CD4-positive, alpha-beta T cell treated with Interleukin-12 subunit alpha and Interleukin-12 subunit beta, for 1 hour (primary cell): ENCODE measurements around the gene ZFYVE21.
"Not testable (repeated sequence)": the region's sequence is repeated elsewhere in the genome, so short reads cannot be mapped to it uniquely, and the experiment has no call there.

Experiments used
- DNase-seq: peaks from one replicate; pipeline ENCODE4 v3.0.0-alpha.2; 2020

ZFYVE21 gene

GRCh38 chr14:103772078-103772712, 56.6 kb downstream of the ZFYVE21 start:
- DNase-seq = no peak

- no peak for DNase-seq
These were observed 57.9 kb downstream of the ZFYVE21 start for GRCh38 chr14:103773521-103773920.

DNA sequence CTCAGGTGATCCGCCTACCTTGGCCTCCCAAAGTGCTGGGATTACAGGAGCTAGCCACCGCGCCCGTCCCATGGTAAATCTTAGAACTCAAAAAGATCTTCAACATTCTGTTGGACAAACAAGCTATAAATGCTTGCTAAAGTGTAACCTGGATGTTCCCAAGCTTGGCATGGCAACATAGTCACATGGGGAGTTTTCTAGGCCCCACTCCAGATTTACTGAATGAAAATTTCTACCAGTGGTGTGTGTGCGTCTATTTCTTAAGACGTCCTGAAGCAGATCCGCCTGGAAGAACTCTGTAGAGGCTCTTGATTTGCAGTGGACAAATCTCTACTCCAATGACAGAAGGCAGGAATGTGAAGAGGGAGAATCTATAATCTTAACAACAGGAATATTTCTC, 59.9 kb downstream of the ZFYVE21 start:
- no peak for DNase-seq

DNA sequence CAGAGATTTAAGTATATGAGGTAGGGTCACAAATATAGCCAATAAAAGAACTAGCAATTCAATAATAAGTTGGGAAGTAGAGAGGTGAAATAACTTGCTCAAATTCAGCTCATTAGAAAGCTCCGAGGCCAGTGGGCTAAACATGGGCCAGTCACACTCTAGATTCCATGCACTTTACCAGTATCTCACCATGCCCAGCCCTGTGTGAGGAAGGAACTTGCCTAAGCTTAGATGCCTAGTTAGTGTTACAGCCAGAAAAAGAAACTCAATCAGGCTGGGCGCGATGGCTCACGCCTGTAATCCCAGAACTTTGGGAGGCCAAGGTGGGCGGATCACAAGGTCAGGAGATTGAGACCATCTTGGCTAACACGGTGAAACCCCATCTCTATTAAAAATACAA, 60.7 kb downstream of the ZFYVE21 start:
- DNase-seq = not testable (repeated sequence)

DNA sequence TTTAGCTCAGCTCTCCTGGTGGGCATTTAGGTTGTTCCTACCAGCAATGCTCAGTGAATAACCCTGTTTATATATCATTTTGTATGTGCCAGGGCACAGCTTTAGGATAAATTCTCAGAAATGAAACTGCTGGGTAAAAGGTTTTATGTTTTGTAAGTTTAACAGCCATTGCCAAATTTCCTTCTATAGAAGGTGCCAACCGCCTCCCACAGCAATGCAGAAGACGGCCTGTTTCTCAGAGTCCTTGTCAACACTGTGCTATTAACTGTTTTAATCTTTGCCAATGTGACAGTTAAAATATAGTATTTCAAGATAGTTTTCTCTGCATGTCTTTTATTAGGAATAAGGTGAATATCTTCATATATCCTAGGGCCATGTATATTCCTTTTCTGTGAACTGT, 66.8 kb downstream of the ZFYVE21 start:
- no peak for DNase-seq
